Cardiac fibroblast (primary cell): ENCODE results near the gene TOMM22.

ENCODE experiments used
- DNase-seq, 2 donors: peaks; one replicate each; pipeline versions ENCODE4 v3.0.0 to v3.0.0-alpha.2; 2010; ENCODE audit warnings: low read depth in 2 of 2
- H3K4me3 ChIP-seq, 2 donors: replicated peaks in 1 of 2; 1 replicate in 1 of 2; 2 replicates in 1 of 2; pipeline ENCODE4 v1.5.1; 2011; ENCODE audit warnings: low read depth in 2 of 2, low read length in 2 of 2, mild to moderate bottlenecking in 2 of 2, moderate library complexity in 1 of 2
- TF ChIP-seq, protein P1 (sequence below): IDR thresholded peaks from one replicate; pipeline ENCODE4 v1.5.1; 2011; ENCODE audit warnings: low read depth, mild to moderate bottlenecking, low read length, inconsistent platforms

Gene TOMM22

GRCh38 chr22:38696606-38697424 is 15.1 kb downstream of the TOMM22 start:
- TF ChIP-seq, protein P1, sequence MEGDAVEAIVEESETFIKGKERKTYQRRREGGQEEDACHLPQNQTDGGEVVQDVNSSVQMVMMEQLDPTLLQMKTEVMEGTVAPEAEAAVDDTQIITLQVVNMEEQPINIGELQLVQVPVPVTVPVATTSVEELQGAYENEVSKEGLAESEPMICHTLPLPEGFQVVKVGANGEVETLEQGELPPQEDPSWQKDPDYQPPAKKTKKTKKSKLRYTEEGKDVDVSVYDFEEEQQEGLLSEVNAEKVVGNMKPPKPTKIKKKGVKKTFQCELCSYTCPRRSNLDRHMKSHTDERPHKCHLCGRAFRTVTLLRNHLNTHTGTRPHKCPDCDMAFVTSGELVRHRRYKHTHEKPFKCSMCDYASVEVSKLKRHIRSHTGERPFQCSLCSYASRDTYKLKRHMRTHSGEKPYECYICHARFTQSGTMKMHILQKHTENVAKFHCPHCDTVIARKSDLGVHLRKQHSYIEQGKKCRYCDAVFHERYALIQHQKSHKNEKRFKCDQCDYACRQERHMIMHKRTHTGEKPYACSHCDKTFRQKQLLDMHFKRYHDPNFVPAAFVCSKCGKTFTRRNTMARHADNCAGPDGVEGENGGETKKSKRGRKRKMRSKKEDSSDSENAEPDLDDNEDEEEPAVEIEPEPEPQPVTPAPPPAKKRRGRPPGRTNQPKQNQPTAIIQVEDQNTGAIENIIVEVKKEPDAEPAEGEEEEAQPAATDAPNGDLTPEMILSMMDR = no peak
- peak overlapping the region in 1 of 2 donors; percentile 22 for H3K4me3 ChIP-seq
- DNase-seq = peak; percentile 86 to 94

DNA sequence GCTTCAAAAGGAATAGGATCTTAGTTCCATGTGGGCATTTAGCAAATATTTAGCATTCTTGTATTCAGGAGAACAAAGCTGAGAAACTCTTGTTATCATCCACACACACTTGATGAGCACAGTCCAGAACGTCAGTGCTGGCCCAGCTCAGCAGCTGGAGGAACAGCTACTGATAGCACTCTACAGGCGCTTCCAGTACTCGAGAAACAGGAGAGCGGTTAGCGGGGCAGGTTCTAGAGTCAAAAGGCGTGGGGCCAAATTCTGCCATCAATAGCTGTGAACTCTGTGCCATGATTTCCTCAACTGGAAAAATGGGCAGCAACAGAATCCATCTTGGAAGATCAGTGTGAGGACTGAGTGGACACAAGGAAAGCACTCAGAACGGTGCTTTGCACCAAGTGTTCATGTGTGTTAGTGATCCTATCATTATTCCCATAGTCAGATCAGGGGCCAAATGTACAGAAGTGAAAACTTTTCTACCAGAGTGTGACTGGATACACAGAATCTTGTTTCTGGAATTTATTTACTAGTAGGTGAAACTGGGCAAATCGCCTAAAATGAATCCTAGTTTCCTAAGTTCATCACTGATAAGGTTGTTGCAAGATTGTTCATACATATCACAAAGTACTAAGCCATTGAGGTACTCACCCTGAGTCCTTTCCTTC is 15.8 kb downstream of the TOMM22 start:
- peak; percentile 36 to 84 for DNase-seq
- TF ChIP-seq, protein P1 = no peak
- H3K4me3 ChIP-seq = peak overlapping the region; percentile 21 to 65

- TF ChIP-seq, protein P1 = no peak
- H3K4me3 ChIP-seq = peak overlapping the region; percentile 65 to 80
- DNase-seq = no peak
Observed at GRCh38 chr22:38698407-38699094, 16.8 kb downstream of the TOMM22 start.

GRCh38 chr22:38699143-38699542 is 17.4 kb downstream of the TOMM22 start:
- DNase-seq = no peak
- H3K4me3 ChIP-seq = peak overlapping the region; percentile 65 to 80
- TF ChIP-seq, protein P1 = no peak

DNA sequence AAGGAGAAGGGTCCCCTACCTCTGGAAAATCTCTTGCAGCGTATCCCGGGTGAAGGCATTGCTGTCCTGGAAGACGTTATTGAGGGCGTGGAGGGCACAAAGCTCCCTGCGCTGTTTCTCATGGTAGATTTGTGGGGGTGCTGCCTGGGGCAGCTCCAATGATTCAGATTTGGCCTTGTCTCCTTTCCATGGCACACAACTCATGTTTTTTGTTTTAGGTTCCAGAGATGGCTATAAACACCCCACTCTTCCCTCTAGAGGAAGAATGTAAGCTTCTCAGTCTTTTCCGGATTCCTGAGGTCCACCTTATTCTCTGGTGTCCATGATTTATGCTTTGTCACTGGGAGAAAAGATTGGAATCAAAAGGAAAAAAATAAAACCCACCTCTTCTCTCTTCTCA is 18.0 kb downstream of the TOMM22 start:
- peak; percentile 61 to 66 for DNase-seq
- peak overlapping the region; percentile 65 to 80 for H3K4me3 ChIP-seq
- TF ChIP-seq, protein P1 = peak; percentile 15

DNA sequence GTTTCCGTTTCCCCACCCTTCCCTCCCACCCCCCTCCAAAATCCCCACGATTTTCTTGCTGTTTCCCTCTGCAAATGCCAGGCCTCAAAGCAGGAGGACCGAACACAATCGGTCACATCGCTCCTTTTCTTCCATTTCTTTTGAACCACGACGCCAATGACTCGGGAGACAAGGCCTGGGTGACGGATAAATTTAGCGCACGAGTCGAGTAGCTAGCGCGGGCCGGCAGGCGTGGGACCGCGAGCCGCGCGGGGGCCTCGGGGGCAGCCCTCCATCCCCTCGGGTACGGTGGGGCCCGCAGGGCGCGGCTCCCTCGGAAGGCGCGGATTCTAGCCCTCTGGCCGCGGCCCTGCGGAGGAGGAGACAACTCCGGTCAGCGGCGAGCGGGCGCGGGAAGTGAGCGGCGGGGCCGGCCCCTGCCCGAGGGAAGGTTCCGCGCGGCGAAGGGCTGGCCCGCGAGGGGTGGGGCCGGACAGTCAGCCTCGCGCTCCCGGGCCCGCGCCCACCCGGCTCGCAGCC is 18.6 kb downstream of the TOMM22 start:
- TF ChIP-seq, protein P1 = no peak

More for the DNA sequence above, 18.6 kb downstream of the TOMM22 start:
- peak; percentile 54 to 78 for DNase-seq
- H3K4me3 ChIP-seq = peak overlapping the region; percentile 65 to 80
